HG03139 (cell line): ENCODE measurements around the gene OR1M1.
"Not testable (repeated sequence)": the region's sequence is repeated elsewhere in the genome, so short reads cannot be mapped to it uniquely, and the experiment has no call there.

ENCODE experiments used
- ATAC-seq: cut with Tn5 transposase; IDR thresholded peaks from one replicate; pipeline ENCODE4 v1.9.1; 2021; ENCODE audit not compliant: unreplicated experiment

OR1M1 gene

GRCh38 chr19:9086761-9087160 is at the start of gene OR1M1:
Gene OR1M1, plus strand, starts transcription at chr19:9087061. Its CDS starts 6,184 bp downstream, at chr19:9093245.
- ATAC-seq = no peak

DNA sequence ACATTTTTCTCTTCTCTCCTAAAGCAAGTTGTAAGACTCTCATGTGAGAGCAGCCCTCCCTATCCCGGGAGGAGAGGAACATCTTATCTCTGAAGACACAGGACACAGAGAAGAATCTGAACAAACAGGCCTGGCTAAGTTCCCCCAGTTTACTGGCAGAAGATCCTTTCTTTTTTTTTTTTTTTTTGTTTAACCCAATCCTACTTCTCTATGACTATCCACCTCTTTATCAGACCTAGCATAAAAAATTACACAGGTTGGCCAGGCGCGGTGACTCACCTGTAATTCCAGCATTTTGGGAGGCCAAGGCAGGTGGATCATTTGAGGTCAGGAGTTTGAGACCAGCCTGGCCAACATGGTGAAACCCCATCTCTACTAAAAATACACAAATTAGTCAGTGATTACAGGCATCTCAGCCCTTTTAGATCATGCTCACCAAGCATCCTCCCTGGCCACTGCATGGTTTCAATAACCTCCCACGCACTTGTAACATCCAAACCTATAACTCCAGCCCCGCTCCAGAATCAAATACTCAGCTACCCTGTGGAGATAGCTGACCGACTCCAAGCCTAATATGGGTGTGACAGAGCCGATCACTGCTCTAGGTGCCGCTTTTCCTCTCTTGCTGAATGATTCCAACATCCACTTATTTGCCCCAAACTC is 49.3 kb upstream of the OR1M1 start:
- ATAC-seq = no peak

DNA sequence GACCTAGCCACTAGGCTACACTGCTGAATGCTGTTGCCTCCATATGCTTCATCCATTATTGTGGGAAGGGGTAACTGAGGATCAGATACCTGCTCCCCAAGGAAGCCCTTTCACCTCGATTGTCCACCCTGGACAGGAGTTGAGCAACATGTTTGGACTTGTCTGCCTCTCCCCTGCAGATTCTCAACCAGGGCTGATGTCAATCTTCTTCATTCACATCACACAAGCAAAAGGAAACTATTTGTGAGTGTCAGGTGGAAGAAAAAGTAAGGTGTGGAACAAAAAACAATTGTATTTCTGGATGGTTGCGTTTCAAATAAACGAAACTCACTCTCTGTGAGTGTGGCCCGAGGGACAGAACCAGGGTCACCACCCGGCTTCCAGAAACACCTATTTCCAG is 47.1 kb upstream of the OR1M1 start:
- ATAC-seq = no peak

DNA sequence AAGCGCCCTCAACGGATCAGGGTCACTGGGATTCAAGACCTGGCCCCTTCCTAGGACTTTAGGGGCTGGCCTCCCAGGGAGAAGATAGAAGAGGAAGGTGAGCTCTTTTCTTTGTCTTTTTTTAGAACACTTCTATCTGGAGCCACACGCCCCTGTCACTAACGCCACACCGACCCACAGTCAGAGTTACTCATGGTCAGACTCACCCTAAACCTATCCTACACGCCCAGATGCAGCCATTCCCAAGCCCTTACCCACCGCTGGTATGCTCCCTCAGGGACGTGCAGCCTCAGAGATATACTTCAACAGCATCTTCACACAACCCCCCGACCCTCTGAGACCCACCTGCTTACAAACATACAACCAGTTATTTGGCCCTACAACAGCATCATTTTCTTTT is 46.7 kb upstream of the OR1M1 start:
- ATAC-seq = no peak

- ATAC-seq = no peak
Observed at GRCh38 chr19:9041023-9041422, 45.8 kb upstream of the OR1M1 start.

DNA sequence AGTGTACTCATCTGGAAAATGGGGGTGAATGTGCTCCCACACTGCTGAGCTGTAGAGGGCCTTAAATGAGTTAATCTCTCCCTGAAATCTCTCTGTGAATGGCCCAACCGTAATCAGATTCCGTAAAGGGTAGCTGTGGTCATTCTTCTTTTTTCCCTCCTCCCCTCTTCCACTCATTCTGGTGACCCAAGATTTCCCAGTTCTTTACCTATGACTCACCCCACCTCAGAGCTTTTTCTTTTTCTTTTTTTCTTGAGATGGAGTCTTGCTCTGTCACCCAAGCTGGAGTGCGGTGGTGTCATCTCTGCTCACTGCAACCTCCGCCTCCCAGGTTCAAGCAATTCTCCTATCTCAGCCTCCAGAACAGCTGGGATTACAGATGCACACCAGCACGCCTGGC is 43.3 kb upstream of the OR1M1 start:
- no peak for ATAC-seq

DNA sequence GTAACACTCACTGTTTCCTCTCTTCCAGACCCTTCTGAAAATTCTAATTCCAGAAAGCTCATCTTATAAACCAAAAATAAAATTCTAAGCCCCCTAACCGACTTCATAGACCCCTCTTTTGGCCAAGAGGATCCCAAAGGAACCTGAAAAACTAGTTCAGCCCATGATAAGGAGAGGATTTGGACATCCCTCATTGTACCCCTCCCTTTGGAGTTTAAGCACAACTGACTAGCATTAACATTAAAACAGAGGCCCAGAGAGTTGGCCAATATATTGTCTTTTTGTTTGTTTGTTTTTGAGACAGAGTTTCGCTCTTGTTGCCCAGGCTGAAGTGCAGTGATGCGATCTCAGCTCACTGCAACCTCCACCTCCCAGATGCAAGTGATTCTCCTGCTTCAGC is 42.4 kb upstream of the OR1M1 start:
- ATAC-seq = no peak

DNA sequence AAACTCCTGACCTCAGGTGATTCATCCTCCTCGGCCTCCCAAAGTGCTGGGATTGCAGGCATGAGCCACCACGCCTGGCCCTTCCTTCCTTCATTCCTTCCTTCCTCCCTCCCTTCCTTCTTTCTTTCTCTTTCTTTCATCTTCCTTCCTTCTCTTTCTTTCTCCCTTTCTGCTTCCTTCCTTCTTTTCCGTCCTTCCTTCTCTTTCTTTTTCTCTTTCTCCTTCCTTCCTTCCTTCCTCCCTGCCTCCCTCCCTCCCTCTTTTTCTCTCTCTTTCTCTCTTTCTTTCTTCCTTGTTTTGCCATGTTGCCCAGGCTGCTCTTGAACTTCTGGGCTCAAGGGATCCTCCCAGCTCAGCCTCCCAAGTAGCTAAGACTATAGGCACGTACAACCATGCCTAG is 40.2 kb upstream of the OR1M1 start:
- no peak for ATAC-seq

DNA sequence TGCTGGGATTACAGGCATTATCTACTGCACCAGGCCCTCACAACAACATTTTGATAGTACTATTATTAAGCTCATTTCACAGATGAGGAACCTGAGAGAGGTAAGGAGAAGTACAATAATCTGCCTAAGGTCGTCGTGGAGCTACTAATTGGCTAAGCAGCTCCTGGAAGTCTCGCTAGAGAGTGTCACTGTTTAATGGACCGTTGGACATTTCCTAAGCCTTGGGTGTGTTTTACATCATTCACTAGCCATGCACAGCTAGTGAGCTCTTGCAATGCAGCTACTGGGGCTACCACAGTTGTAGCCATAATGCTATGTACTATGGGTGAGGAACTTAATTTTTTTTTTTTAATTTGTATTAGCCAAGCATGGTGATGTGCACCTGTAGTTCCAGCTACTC is 34.0 kb upstream of the OR1M1 start:
- ATAC-seq = no peak

DNA sequence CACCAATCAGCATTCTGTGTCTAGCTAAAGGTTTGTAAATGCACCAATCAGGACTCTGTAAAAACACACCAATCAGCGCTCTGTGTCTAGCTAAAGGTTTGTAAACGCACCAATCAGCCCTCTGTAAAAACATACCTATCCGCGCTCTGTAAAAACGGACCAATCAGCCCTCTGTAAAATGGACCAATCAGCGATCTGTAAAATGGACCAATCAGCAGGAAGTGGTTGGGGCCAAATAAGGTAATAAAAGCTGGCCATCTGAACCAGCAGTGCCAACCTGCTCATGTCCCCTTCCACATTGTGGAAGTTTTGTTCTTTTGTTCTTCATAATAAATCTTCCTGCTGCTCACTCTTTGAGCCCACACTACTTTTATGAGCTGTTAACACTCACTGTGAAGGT is 33.2 kb upstream of the OR1M1 start:
- not testable (repeated sequence) for ATAC-seq

- ATAC-seq = no peak
Observed at GRCh38 chr19:9054207-9054606, 32.7 kb upstream of the OR1M1 start.

GRCh38 chr19:9054765-9055164 is 32.1 kb upstream of the OR1M1 start:
- no peak for ATAC-seq

DNA sequence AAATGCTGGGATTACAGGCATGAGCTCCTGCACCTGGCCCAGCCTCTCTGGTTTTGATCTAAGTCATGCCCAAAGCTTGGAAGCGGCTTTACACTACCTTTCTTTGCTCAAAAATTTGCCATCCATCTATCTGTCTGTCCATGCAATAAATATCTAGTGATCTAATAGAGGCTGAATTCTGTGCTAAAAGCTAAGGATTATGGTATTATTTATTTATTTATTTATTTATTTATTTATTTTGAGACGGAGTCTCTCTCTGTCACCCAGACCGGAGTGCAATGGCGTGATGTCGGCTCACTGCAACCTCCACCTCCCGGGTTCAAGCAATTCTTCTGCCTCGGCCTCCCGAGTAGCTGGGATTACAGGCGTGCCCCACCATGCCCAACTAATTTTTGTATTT is 30.7 kb upstream of the OR1M1 start:
- ATAC-seq = not testable (repeated sequence)

GRCh38 chr19:9057505-9058258 is 29.2 kb upstream of the OR1M1 start:
- no peak for ATAC-seq

DNA sequence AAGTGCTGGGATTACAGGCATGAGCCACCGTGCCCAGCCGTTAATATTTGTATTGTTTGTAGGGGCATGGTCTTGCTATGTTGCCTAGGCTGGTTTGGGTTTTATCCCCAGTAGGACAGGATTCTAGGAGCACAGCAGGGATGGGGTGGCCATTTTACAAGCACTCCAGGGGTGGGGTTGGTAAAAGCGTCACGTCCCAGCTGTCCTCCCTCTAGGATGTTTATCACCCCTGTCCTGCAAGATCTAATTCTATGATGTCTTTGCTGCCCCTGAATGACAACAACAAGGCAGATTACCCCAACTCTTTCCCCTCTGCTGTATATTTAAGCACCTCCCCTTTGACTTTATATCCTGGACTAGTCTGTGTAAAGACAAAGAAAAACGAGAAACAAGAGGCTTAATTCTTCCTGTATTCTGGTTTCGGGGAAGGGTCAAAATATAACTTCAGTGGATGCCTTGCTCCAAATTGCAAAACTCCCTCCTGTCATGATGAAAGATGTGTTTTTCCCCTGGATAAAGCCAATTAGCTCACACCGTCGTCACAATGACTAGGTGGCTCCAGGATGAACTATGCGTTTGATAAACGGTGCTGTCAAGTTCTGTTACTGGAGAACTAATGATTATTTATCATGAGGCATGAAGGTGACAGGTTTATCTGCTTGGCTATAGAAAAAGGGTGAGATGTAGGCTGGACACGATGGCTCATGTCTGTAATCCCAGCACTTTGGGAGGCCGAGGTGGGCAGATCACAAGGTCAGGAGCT is 27.8 kb upstream of the OR1M1 start:
- ATAC-seq = no peak

- ATAC-seq = no peak
Observed at GRCh38 chr19:9060564-9061340, 26.1 kb upstream of the OR1M1 start.

GRCh38 chr19:9061879-9062278 is 25.0 kb upstream of the OR1M1 start:
- no peak for ATAC-seq

GRCh38 chr19:9065457-9066014 is 21.3 kb upstream of the OR1M1 start:
- no peak for ATAC-seq

GRCh38 chr19:9070066-9070465 is 16.8 kb upstream of the OR1M1 start:
- ATAC-seq = no peak

DNA sequence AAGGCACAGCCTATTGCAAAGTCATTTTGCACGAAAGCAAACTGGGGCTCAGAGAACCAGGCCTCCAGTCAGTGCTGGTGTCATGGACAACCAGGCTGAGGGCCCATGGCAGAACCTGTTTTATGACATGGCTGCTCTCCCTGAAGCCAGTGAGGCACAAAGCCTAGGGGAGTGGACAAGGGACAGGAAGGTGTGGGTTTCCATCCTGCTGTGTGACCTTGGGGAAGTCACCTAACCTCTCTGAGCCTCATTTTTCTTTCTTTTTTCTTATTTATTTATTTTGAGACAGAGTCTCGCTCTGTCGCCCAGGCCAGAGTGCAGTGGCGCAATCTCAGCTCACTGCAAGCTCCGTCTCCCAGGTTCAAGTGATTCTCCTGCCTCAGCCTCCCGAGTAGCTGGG is 15.1 kb upstream of the OR1M1 start:
- ATAC-seq = not testable (repeated sequence)

DNA sequence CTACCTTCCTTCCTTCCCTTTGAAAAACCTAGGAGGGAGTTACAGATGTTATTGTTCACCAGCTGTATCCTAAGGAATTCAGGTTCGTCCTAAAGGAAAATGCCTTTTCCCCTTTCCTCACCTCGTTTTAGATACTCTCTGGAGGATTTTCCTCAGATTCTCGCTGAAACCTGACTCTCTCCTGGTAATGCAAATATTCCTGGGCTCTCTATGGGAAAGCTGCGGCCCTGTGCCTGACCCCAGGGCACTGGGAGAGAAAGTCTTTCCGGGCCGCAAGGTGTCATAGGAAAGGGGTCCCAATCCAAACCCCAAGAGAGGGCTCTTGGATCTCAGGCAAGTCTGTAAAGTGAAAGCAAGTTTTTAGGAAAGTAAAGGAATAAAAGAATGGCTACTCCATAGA is 13.1 kb upstream of the OR1M1 start:
- ATAC-seq = no peak
